Astrocyte of the spinal cord (primary cell): ENCODE measurements around the gene CPT1B.

Experiments used
- DNase-seq: peaks from one replicate; pipeline ENCODE4 v3.0.0; 2011; ENCODE audit warnings: low read depth, low spot score
- H3K4me3 ChIP-seq: 2 replicates; pipeline ENCODE4 v1.5.1; 2011; ENCODE audit warnings: low read depth, mild to moderate bottlenecking, low read length, moderate library complexity
- in situ Hi-C: cut with HindIII; loops from 2 replicates; pipeline ENCODE4 v1.10.0; 2017; ENCODE audit warnings: low sequenced_read_pairs
- TF ChIP-seq, protein P1 (sequence below): IDR thresholded peaks from 2 replicates; pipeline ENCODE4 v1.5.1; 2012; ENCODE audit warnings: low read depth, mild to moderate bottlenecking, low read length, inconsistent platforms

CPT1B gene

DNA sequence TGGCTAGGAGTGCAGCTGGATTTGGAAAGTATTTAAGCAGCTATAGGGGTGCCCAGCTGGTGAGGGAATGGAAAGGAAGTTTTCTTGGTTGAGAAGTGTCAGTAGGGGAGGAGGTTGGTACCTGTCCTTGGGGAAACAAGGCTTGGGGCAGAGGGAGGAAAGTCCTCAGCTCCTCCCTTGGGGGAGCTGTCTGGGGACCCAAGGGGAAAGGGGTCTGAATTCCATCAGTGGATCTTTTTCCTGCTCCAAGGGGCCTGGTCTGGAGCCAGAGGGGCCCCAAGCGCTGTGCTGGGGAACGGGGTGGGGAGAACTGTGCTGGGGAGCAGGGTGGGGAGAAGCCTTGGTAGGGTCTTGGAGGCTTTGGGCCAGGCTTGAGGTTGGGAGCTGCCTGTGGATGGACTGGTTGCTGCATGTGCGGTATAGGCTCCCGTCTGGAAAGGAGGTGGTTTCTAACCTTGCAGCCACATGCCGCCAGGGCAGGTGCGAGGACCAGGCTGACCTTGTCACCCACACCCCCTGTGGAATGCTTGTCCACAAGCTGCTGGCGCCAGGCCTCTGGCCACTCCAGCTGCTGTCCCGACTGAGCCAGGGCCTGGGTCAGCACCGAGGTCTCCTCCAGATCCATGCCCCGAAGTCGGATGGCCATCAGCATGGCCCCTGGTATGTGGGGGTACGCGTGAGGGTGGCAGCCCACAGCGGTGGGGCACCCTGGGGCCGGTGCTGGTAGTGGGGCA lies 49.4 kb downstream of the CPT1B start:
- in situ Hi-C loops: no loop called here
- no peak overlapping the region for H3K4me3 ChIP-seq
- TF ChIP-seq, protein P1, sequence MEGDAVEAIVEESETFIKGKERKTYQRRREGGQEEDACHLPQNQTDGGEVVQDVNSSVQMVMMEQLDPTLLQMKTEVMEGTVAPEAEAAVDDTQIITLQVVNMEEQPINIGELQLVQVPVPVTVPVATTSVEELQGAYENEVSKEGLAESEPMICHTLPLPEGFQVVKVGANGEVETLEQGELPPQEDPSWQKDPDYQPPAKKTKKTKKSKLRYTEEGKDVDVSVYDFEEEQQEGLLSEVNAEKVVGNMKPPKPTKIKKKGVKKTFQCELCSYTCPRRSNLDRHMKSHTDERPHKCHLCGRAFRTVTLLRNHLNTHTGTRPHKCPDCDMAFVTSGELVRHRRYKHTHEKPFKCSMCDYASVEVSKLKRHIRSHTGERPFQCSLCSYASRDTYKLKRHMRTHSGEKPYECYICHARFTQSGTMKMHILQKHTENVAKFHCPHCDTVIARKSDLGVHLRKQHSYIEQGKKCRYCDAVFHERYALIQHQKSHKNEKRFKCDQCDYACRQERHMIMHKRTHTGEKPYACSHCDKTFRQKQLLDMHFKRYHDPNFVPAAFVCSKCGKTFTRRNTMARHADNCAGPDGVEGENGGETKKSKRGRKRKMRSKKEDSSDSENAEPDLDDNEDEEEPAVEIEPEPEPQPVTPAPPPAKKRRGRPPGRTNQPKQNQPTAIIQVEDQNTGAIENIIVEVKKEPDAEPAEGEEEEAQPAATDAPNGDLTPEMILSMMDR: no peak
- DNase-seq: no peak

DNA sequence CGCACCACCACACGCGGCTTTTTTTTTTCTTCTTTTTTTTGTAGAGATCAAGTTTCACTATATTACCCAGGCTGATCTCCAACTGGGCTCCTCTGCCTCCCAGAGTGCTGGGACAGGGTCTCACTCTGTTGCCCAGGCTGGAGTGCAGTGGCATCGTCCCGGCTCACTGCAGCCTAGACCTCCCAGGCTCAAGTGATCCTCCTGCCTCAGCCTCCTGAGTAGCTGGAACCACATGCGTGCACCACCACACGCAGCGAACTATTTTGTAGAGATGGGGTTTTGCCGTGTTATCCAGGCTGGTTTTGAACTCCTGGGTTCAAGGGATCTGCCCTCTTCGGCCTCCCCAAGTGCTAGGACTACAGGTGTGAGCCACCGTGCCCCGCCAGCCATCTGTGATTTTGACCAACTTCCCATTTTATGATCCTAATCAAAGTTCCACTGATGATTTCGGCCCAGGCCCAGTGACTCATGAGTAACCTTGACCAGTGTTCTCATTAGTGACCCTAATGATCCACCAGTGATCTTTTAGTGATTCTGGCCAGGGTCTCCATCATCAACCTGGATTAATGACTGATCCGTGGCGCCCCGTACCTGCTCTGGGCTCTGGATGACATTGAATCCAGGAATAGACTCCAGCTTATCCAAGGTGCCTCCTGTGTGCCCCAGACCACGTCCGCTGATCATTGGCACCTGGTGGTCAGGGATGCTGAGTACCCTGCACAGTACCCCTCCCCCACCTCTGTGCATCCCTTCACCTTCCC lies 50.1 kb downstream of the CPT1B start:
- DNase-seq: no peak
- H3K4me3 ChIP-seq: no peak overlapping the region
- TF ChIP-seq, protein P1: no peak
- in situ Hi-C loops: no loop called here

DNA sequence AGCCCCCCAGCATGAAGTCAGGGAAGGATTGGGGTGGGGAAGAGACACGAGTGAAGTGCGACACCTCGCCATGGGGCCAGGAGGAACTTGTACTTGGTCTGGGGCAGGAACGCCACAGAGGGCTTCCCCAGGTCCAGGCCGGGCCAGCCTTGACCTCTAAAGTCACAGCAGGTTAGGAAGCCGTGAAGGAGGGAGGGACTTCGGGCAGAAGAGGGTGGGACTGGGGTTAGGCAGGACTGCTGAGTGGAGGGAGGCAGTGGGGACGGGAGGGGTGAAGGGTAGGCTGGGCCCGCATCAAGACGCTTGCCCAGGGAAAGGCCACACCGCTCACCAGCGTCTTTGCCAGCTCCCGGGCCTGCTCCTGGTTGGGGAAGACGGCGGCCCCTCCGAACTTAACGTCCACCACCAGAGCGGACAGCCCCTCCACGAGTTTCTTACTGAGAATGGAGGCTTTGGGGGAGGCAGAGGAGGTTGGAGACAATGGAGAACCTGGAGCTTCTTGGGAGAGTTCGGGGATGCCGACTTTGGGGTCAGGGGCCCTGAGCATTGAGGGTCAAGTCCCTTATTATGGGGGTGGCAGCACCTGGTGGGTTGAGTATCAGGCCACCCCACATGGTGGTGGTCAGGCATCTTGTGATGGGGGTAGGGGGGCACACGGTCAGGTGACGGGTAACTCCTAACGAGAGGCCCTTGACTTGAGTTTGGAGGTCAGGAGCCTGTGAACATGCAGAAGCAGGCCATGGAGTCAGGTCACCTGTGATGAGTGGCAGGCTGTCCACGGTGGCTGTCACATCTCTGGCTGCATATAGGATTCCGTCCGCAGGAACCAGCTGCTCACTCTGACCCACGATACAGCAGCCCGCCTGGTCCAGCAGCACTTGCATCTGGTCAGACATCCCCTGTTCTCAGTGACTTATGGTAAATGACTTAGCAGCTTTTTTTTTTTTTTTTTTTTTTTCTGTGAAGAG lies 51.1 kb downstream of the CPT1B start:
- peak overlapping the region; percentile 72 for H3K4me3 ChIP-seq
- no peak for DNase-seq
- in situ Hi-C loops: no loop called here
- TF ChIP-seq, protein P1: no peak

DNA sequence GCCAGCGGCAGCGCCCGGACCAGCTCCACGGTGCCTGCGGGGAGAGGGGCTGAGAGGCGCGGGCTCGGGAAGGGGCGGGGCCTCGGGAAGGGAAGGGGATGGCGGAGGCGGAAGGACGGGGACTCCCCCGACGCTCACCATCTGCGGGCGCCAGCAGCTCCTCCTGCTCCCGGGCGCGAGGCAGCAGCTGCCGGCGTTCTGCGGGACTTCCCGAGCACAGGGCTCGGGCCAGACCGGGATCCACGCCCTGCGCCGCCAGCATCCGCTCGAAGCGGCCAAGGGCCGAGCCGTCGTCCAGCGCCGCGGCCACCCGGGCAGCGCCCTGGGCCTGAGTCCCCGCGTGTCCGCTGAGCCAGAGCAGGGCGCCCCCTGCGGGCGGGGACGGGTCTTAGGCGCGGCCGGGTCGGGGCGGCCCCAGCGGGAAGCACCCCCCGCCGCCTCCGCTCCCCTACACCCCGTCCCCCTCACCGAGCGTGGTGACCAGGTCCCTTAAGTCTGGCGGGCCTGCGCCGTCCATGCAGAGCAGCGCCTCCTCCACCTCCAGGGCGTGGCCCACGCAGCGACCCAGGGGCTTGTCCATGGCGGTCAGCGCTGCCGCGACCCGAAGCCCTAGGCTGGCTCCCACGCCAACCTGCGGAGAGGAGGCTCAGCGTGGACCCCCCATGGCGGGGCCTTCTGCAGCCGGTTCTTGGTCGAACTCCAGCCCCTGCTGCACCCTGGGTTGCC lies 52.0 kb downstream of the CPT1B start:
- DNase-seq: peak; percentile 72
- in situ Hi-C loops: no loop called here
- TF ChIP-seq, protein P1: peak; percentile 45
- peak overlapping the region; percentile 72 for H3K4me3 ChIP-seq

DNA sequence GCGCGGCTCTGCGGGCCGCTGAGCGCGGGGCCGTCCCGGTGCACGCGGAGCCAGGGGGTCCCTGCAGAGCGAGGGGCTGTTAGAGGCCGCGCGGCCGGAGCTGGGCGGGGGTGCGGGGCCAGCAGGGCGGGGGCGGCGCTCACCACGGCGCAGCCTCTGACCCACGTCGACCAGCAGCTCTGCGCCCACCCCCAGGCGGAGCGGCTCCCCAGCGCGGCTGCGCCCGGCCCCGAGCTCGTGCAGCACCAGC lies 52.4 kb downstream of the CPT1B start:
- in situ Hi-C loops: no loop called here
- DNase-seq: no peak
- TF ChIP-seq, protein P1: no peak
- peak overlapping the region; percentile 72 for H3K4me3 ChIP-seq
